ENCODE data around the gene ARHGEF28. TPM values are rescaled to one million over a fixed set of nuclear protein-coding genes. Genes with fewer than 3 reads are reported as not detected.

ARHGEF28 gene
- total and polyA plus RNA-seq, 2 of the 13 experiments (the other 11 are each of a cell fraction or from before 2014, with no cell fraction given) = 17.4 to 34.1 TPM

- peak; percentile 93 for TF ChIP-seq ISL2 (CRISPR knock-in tag; IDR thresholded peaks at IDR 0.05)
- TF ChIP-seq NR1H2 (CRISPR knock-in tag; IDR thresholded peaks at IDR 0.05; ENCODE audit: borderline replicate concordance, low read depth) = no peak
- peak; percentile 29; the same call in 1 of the 2 replicates for TF ChIP-seq ZNF264 (CRISPR knock-in tag; IDR thresholded peaks at IDR 0.05)
- TF ChIP-seq ZNF614 (CRISPR knock-in tag; IDR thresholded peaks at IDR 0.05; ENCODE audit: borderline replicate concordance) = 0 out of 2 replicates have a peak, but pooled peaks have one; percentile 51
- TF ChIP-seq HMG20B (CRISPR knock-in tag; conservative IDR thresholded peaks at IDR 0.05) = peak; percentile 45; the same call in 1 of the 2 replicates
- no peak for TF ChIP-seq STAT5B (CRISPR knock-in tag; IDR thresholded peaks at IDR 0.05)
- peak; percentile 76 for TF ChIP-seq FOXP4 (CRISPR knock-in tag; IDR thresholded peaks at IDR 0.05)
- peak; percentile 87 for TF ChIP-seq SKI (IDR thresholded peaks at IDR 0.05; ENCODE audit: partially characterized antibody)
- TF ChIP-seq ZNF354B (CRISPR knock-in tag; IDR thresholded peaks at IDR 0.05) = no peak
- peak; percentile 80 for TF ChIP-seq ONECUT2 (CRISPR knock-in tag; IDR thresholded peaks at IDR 0.05)
- TF ChIP-seq MYPOP (CRISPR knock-in tag; IDR thresholded peaks at IDR 0.05) = no peak
- TF ChIP-seq SAP130 (CRISPR knock-in tag; IDR thresholded peaks at IDR 0.05; ENCODE audit: low read depth) = peak; percentile 71
- TF ChIP-seq THAP11 (CRISPR knock-in tag; IDR thresholded peaks at IDR 0.05) = peak; percentile 61; the same call in 1 of the 2 replicates
- no peak for TF ChIP-seq NR2C2 (CRISPR knock-in tag; IDR thresholded peaks at IDR 0.05; ENCODE audit: borderline replicate concordance)
- TF ChIP-seq SIX4 (CRISPR knock-in tag; IDR thresholded peaks at IDR 0.05) = 0 out of 2 replicates have a peak, but pooled peaks have one; percentile 40
- TF ChIP-seq NFIC (IDR thresholded peaks at IDR 0.05; ENCODE audit: low read length) = peak; percentile 83; the same call in 1 of the 2 replicates
- peak; percentile 46 for TF ChIP-seq CEBPB (IDR thresholded peaks at IDR 0.05; ENCODE audit: borderline replicate concordance, low read depth, low read length)
- TF ChIP-seq RNF219 (CRISPR knock-in tag; IDR thresholded peaks at IDR 0.05) = peak; percentile 75; the same call in 1 of the 2 replicates
- TF ChIP-seq MIER3 (CRISPR knock-in tag; IDR thresholded peaks at IDR 0.05; ENCODE audit: borderline replicate concordance) = peak; percentile 60; the same call in 1 of the 2 replicates
- TF ChIP-seq ZNF773 (CRISPR knock-in tag; IDR thresholded peaks at IDR 0.05; ENCODE audit: borderline replicate concordance) = no peak
- TF ChIP-seq MEF2D (CRISPR knock-in tag; IDR thresholded peaks at IDR 0.05) = peak; percentile 63
- no peak for TF ChIP-seq ZBTB1 (CRISPR knock-in tag; IDR thresholded peaks at IDR 0.05; ENCODE audit: borderline replicate concordance)
- no peak for TF ChIP-seq CERS6 (CRISPR knock-in tag; IDR thresholded peaks at IDR 0.05)
- 0 out of 2 replicates have a peak, but pooled peaks have one; percentile 43 for TF ChIP-seq ZSCAN25 (CRISPR knock-in tag; IDR thresholded peaks at IDR 0.05)
- TF ChIP-seq ZBTB14 (CRISPR knock-in tag; IDR thresholded peaks at IDR 0.05) = no peak
Measured at GRCh38 chr5:73823508-73823925, 197.5 kb downstream of the ARHGEF28 start (continued).
